GM06990 (cell line): ENCODE data around the gene OPCML.

Experiments used
- DNase-seq: peaks from one replicate; pipeline ENCODE4 v3.0.0-alpha.2; 2011; ENCODE audit not compliant: insufficient read length; ENCODE audit errors: extremely low read depth
- H3K27me3 ChIP-seq: replicated peaks from 2 replicates; pipeline ENCODE4 v1.6.0; 2011; ENCODE audit warnings: low read length; ENCODE audit not compliant: control insufficient read depth, insufficient read depth
- H3K36me3 ChIP-seq: 2 replicates; pipeline ENCODE4 v1.5.1; 2011; ENCODE audit warnings: low read length; ENCODE audit not compliant: control insufficient read depth, insufficient read depth
- H3K4me3 ChIP-seq: replicated peaks from 2 replicates; pipeline ENCODE4 v1.5.1; 2011; ENCODE audit warnings: low read depth, mild to moderate bottlenecking, control low read depth, low read length
- CTCF ChIP-seq: IDR thresholded peaks from 2 replicates; pipeline ENCODE4 v1.5.1; 2011; ENCODE audit warnings: low read length, control low read depth, mild to moderate bottlenecking, inconsistent platforms; ENCODE audit not compliant: insufficient read depth, poor library complexity, severe bottlenecking

The OPCML gene

GRCh38 chr11:132920451-132921096, 611.7 kb downstream of the OPCML start:
- H3K27me3 ChIP-seq = no peaks in the 10 kb centered on the region; the same call in 1 of the 2 replicates
- TF ChIP-seq CTCF = no peak
- no peaks in the 10 kb centered on the region for H3K36me3 ChIP-seq
- DNase-seq = no peak
- no peak overlapping the region for H3K4me3 ChIP-seq

- Histone ChIP-seq H3K27me3 (no peaks in the 10 kb centered on the region; the same call in 1 of the 2 replicates), H3K4me3 (no peak overlapping the region), H3K36me3 (no peaks in the 10 kb centered on the region)
- no peak for DNase-seq
- no peak for TF ChIP-seq CTCF
Measured at GRCh38 chr11:132914600-132914999, 617.7 kb downstream of the OPCML start.

DNA sequence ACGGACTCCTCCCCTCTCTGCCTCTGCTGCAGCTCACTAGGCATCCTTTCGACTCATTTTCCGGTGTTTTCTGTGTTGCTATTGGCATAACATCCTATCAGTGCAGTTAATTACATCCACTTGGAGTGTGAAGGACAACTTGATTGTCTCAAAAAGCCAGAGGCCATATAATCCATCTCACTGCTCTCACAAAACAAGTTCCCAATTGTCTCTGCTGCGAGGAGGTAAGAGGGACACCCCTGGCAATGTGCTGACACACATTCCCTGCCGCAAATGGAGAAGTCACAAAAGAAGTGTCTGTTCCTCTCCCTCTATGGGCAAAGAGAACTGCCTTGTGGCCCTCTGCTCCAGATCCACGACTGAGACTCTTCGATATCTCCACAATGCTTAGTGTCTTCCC, 618.4 kb downstream of the OPCML start:
- Histone ChIP-seq H3K36me3 (no peaks in the 10 kb centered on the region), H3K27me3 (no peaks in the 10 kb centered on the region; the same call in 1 of the 2 replicates), H3K4me3 (no peak overlapping the region)
- TF ChIP-seq CTCF = no peak
- no peak for DNase-seq

- Histone ChIP-seq H3K4me3 (no peak overlapping the region), H3K27me3 (no peaks in the 10 kb centered on the region; the same call in 1 of the 2 replicates), H3K36me3 (no peaks in the 10 kb centered on the region)
- TF ChIP-seq CTCF = no peak
- peak; percentile 9 for DNase-seq
Measured at GRCh38 chr11:132913295-132913694, 619.0 kb downstream of the OPCML start.

DNA sequence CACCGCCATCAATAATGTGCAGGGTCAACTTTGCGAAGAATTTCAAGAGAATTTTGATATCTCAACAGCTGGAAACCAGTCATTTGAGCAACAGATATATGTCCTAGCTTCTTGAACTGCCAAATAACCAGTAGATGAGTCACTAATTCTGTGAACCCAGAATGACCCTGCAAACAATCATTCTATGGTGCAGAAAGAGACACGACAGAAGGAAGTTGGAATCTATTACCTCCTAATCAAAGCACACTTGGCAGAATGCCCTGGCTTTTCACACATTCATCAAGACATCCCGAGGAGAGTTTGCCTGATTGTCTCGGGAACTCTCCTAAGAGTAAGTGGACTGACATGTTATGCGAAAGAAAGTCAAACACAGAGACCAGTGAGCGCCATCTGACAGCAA, 621.1 kb downstream of the OPCML start:
- no peak for TF ChIP-seq CTCF
- H3K36me3 ChIP-seq = no peaks in the 10 kb centered on the region
- no peak for DNase-seq
- H3K4me3 ChIP-seq = no peak overlapping the region
- no peaks in the 10 kb centered on the region; the same call in 1 of the 2 replicates for H3K27me3 ChIP-seq
